Amygdala (tissue), 56 donors: ENCODE results near the gene TERT.

Experiments used
- DNase-seq, 56 donors: peaks; one replicate each; lab custom pipeline; 2025; lab: John Stamatoyannopoulos, UW

TERT gene

GRCh38 chr5:1320436-1321344 lies 25.8 kb upstream of the TERT start:
- DNase-seq = no peak

- DNase-seq = no peak
Observed at GRCh38 chr5:1319436-1320256, 24.8 kb upstream of the TERT start.

GRCh38 chr5:1318659-1319251 lies 23.9 kb upstream of the TERT start:
- no peak for DNase-seq

GRCh38 chr5:1317921-1318565 lies 23.2 kb upstream of the TERT start:
- no peak for DNase-seq

GRCh38 chr5:1316588-1317340 lies 21.9 kb upstream of the TERT start:
- no peak for DNase-seq

- DNase-seq = no peak
Observed at GRCh38 chr5:1315709-1316587, 21.1 kb upstream of the TERT start.

GRCh38 chr5:1315018-1315708 lies 20.3 kb upstream of the TERT start:
- no peak for DNase-seq

GRCh38 chr5:1314564-1314982 lies 19.7 kb upstream of the TERT start:
- no peak for DNase-seq

GRCh38 chr5:1312993-1313833 lies 18.3 kb upstream of the TERT start:
- DNase-seq = no peak

GRCh38 chr5:1312206-1312605 lies 17.3 kb upstream of the TERT start:
- no peak for DNase-seq

- no peak for DNase-seq
Observed at GRCh38 chr5:1311439-1312055, 16.7 kb upstream of the TERT start.

- no peak for DNase-seq
Observed at GRCh38 chr5:1310118-1310517, 15.2 kb upstream of the TERT start.

GRCh38 chr5:1304033-1304432 lies 9.2 kb upstream of the TERT start:
- DNase-seq = no peak

- no peak for DNase-seq
Observed at GRCh38 chr5:1302258-1302657, 7.4 kb upstream of the TERT start.

GRCh38 chr5:1300581-1301083 lies 5.8 kb upstream of the TERT start:
- DNase-seq = no peak

GRCh38 chr5:1299961-1300360 lies 5.1 kb upstream of the TERT start:
- no peak for DNase-seq

- DNase-seq = no peak
Observed at GRCh38 chr5:1299511-1299850, 4.6 kb upstream of the TERT start.
